Peyer's patch (tissue), 4 donors: ENCODE results near the gene TOR1AIP1.

ENCODE experiments used
- CTCF ChIP-seq, 6 experiments: fragments of 450-650 bp in 4 of 6; fragments of 200-600 bp in 2 of 6; sonication (generic) in 1 of 6; IDR thresholded peaks; one replicate each; pipeline ENCODE4 v1.5.1; 2017 to 2019; ENCODE audit warnings: antibody characterized with exemption in 6 of 6, mild to moderate bottlenecking in 3 of 6, moderate library complexity in 1 of 6
- POLR2A ChIP-seq, 2 donors: fragments of 450-650 bp; IDR thresholded peaks; one replicate each; pipeline ENCODE4 v1.5.1; 2017; ENCODE audit warnings: antibody characterized with exemption in 2 of 2, mild to moderate bottlenecking in 2 of 2, moderate library complexity in 2 of 2

GRCh38 chr1:179921981-179922872 is 40.1 kb downstream of the TOR1AIP1 start:
- TF ChIP-seq CTCF (IDR thresholded peaks at IDR 0.05) (no peak), POLR2A (IDR thresholded peaks at IDR 0.05) (no peak)
